Bronchus fibroblast of lung (primary cell): ENCODE data around the gene NAV1. TPM values are rescaled to one million over a fixed set of nuclear protein-coding genes. Genes with fewer than 3 reads are reported as not detected.

Source experiments
- total RNA-seq: library from RNA; depleted of rRNA; stranded (reverse); fragments of >200 nt; gene quantifications from 2 replicates; pipeline ENCODE4 v1.2.3, GENCODE V29; 2015

NAV1 gene
- 25.6 and 27.1 TPM in 2 replicates for total RNA-seq

GRCh38 chr1:201538612-201539551 lies at the start of gene NAV1:
Gene NAV1, plus strand, starts transcription at chr1:201539127. Its CDS starts 83,758 bp downstream, at chr1:201622885.

GRCh38 chr1:201506557-201507359 lies 32.2 kb upstream of the NAV1 start, which contains the start of gene CSRP1:
Gene CSRP1, minus strand, starts transcription at chr1:201507123. Its CDS starts 10,820 bp downstream, at chr1:201496303.

Other genes with a start within 250 kb of the NAV1 start
- gene TNNT2, start 161.4 kb upstream of the NAV1 start, total RNA-seq, result not detected in 2 replicates
- not detected in 2 replicates for gene LAD1, start 139.8 kb upstream of the NAV1 start, total RNA-seq
- gene TNNI1, start 117.4 kb upstream of the NAV1 start, total RNA-seq, result not detected in 2 replicates
- gene PHLDA3, start 69.9 kb upstream of the NAV1 start, total RNA-seq, result 45.9 and 49.1 TPM in 2 replicates
- 501 and 557 TPM in 2 replicates for gene CSRP1, start 32.0 kb upstream of the NAV1 start, total RNA-seq